Central memory CD4-positive, alpha-beta T cell (primary cell): ENCODE data around the gene TMEM220.

Experiments
- DNase-seq: peaks from one replicate; pipeline ENCODE4 v3.0.0; 2022
- total RNA-seq, 3 experiments: gene quantifications; one replicate each; lab custom pipeline; 2026; lab: John Stamatoyannopoulos, UW

TMEM220 gene
- total RNA-seq = 0.96 to 3.1 (median 1.9) reads per million in 3 experiments

GRCh38 chr17:10729334-10730193, at the start of gene TMEM220:
Gene TMEM220 (minus strand): TSS chr17:10730023. CDS start chr17:10729851, 172 bp downstream.
- DNase-seq = peak; percentile 13

- DNase-seq = no peak
These were observed 49.8 kb upstream of the TMEM220 start for GRCh38 chr17:10779609-10780008.

- no peak for DNase-seq
These were observed 48.1 kb upstream of the TMEM220 start for GRCh38 chr17:10777890-10778289.

- no peak for DNase-seq
These were observed 47.4 kb upstream of the TMEM220 start for GRCh38 chr17:10777131-10777807.

- no peak for DNase-seq
These were observed 46.6 kb upstream of the TMEM220 start for GRCh38 chr17:10776381-10776780.

GRCh38 chr17:10775740-10776356, 46.0 kb upstream of the TMEM220 start:
- no peak for DNase-seq

- no peak for DNase-seq
These were observed 45.2 kb upstream of the TMEM220 start for GRCh38 chr17:10775058-10775457.

GRCh38 chr17:10773391-10773790, 43.6 kb upstream of the TMEM220 start:
- no peak for DNase-seq

- DNase-seq = no peak
These were observed 42.9 kb upstream of the TMEM220 start for GRCh38 chr17:10772425-10773380.

GRCh38 chr17:10771148-10771547, 41.3 kb upstream of the TMEM220 start:
- DNase-seq = no peak

GRCh38 chr17:10769840-10770239, 40.0 kb upstream of the TMEM220 start:
- no peak for DNase-seq

GRCh38 chr17:10768750-10769251, 39.0 kb upstream of the TMEM220 start:
- no peak for DNase-seq

- DNase-seq = no peak
These were observed 37.4 kb upstream of the TMEM220 start for GRCh38 chr17:10767232-10767631.

GRCh38 chr17:10762037-10762436, 32.2 kb upstream of the TMEM220 start:
- DNase-seq = no peak

GRCh38 chr17:10761281-10761680, 31.5 kb upstream of the TMEM220 start:
- no peak for DNase-seq

GRCh38 chr17:10758062-10758461, 28.2 kb upstream of the TMEM220 start:
- DNase-seq = no peak

GRCh38 chr17:10757647-10758046, 27.8 kb upstream of the TMEM220 start:
- DNase-seq = no peak

GRCh38 chr17:10757067-10757466, 27.2 kb upstream of the TMEM220 start:
- no peak for DNase-seq

- DNase-seq = no peak
These were observed 26.8 kb upstream of the TMEM220 start for GRCh38 chr17:10756619-10757018.

GRCh38 chr17:10756185-10756584, 26.4 kb upstream of the TMEM220 start:
- DNase-seq = no peak

- DNase-seq = no peak
These were observed 25.8 kb upstream of the TMEM220 start for GRCh38 chr17:10755592-10756127.
